DOHH2 (cell line): ENCODE measurements around the gene METTL24.

Source experiments
- H3F3A ChIP-seq: fragments of 200-600 bp; sonication (generic), shearing (Covaris generic); 2 replicates; pipeline ENCODE4 v1.6.0; 2016; ENCODE audit warnings: antibody characterized with exemption, mild to moderate bottlenecking; ENCODE audit not compliant: control insufficient read depth, insufficient read depth
- H3K27ac ChIP-seq: fragments of 200-600 bp; sonication (generic); 2 replicates; pipeline ENCODE4 v1.5.1; 2014; ENCODE audit warnings: low read depth, mild to moderate bottlenecking, low read length, moderate library complexity
- H3K27me3 ChIP-seq: fragments of 200-600 bp; sonication (generic); 2 replicates; pipeline ENCODE4 v1.6.1; 2014; ENCODE audit warnings: mild to moderate bottlenecking, low read length, mixed read lengths; ENCODE audit not compliant: control insufficient read depth
- H3K36me3 ChIP-seq: fragments of 200-600 bp; sonication (generic); 2 replicates; pipeline ENCODE4 v1.6.1; 2014; ENCODE audit warnings: mild to moderate bottlenecking, low read length, moderate library complexity, mixed read lengths; ENCODE audit not compliant: control insufficient read depth
- H3K4me1 ChIP-seq: fragments of 200-600 bp; sonication (generic); 2 replicates; pipeline ENCODE4 v1.6.1; 2014; ENCODE audit warnings: mild to moderate bottlenecking, low read length, mixed read lengths; ENCODE audit not compliant: control insufficient read depth
- H3K4me2 ChIP-seq: fragments of 200-600 bp; sonication (generic); 2 replicates; pipeline ENCODE4 v1.6.0; 2014; ENCODE audit warnings: mild to moderate bottlenecking, low read length, moderate library complexity
- H3K4me3 ChIP-seq: fragments of 200-600 bp; sonication (generic); 2 replicates; pipeline ENCODE4 v1.5.1; 2014; ENCODE audit warnings: mild to moderate bottlenecking, low read length, mixed read lengths
- H3K79me2 ChIP-seq: fragments of 200-600 bp; sonication (generic); 2 replicates; pipeline ENCODE4 v1.6.1; 2014; ENCODE audit warnings: mild to moderate bottlenecking, low read length, mixed read lengths; ENCODE audit not compliant: control insufficient read depth
- H3K9me2 ChIP-seq: fragments of 200-600 bp; sonication (generic); replicated peaks from 2 replicates; pipeline ENCODE4 v1.6.1; 2014; ENCODE audit warnings: mild to moderate bottlenecking, low read length, mixed read lengths; ENCODE audit not compliant: control insufficient read depth
- H3K9me3 ChIP-seq: fragments of 200-600 bp; sonication (generic); 2 replicates; pipeline ENCODE4 v1.6.1; 2014; ENCODE audit warnings: antibody characterized with exemption, low read length, mixed read lengths; ENCODE audit not compliant: control insufficient read depth, insufficient read depth
- H4K20me1 ChIP-seq: fragments of 200-600 bp; sonication (generic); 2 replicates; pipeline ENCODE4 v1.6.0; 2014; ENCODE audit warnings: low read depth, mild to moderate bottlenecking, antibody characterized with exemption, low read length, moderate library complexity; ENCODE audit not compliant: control insufficient read depth, insufficient read depth
- CTCF ChIP-seq: fragments of 200-600 bp; sonication (generic); IDR thresholded peaks from one replicate; pipeline ENCODE4 v1.5.1; 2014; ENCODE audit warnings: antibody characterized with exemption, mild to moderate bottlenecking, low read depth, low read length; ENCODE audit not compliant: poor library complexity, severe bottlenecking
- EZH2phosphoT487 ChIP-seq: fragments of 200-600 bp; sonication (generic); IDR thresholded peaks from 2 replicates; pipeline ENCODE4 v1.6.1; 2017; ENCODE audit warnings: borderline replicate concordance, mild to moderate bottlenecking, antibody characterized with exemption, low read length, moderate library complexity, mixed read lengths

Gene METTL24

GRCh38 chr6:110368284-110368683 is 10.1 kb upstream of the METTL24 start:
- H3K36me3 ChIP-seq: no peaks in the 10 kb centered on the region
- no peaks in the 10 kb centered on the region for H3K9me2 ChIP-seq
- H3K4me2 ChIP-seq: no peak overlapping the region
- H4K20me1 ChIP-seq: no peaks in the 10 kb centered on the region
- no peaks in the 10 kb centered on the region for H3K27me3 ChIP-seq
- TF ChIP-seq EZH2phosphoT487 (no peak), CTCF (no peak)
- no peak overlapping the region for H3K4me3 ChIP-seq
- no peaks in the 10 kb centered on the region for H3K79me2 ChIP-seq
- no peak overlapping the region for H3K27ac ChIP-seq
- H3K4me1 ChIP-seq: no peaks in the 10 kb centered on the region
- H3F3A ChIP-seq: no peaks in the 10 kb centered on the region
- H3K9me3 ChIP-seq: no peaks in the 10 kb centered on the region

GRCh38 chr6:110367825-110368224 is 9.7 kb upstream of the METTL24 start:
- Histone ChIP-seq H3K4me3 (no peak overlapping the region), H3K79me2 (no peaks in the 10 kb centered on the region), H3F3A (no peaks in the 10 kb centered on the region), H4K20me1 (no peaks in the 10 kb centered on the region), H3K4me2 (no peak overlapping the region), H3K27ac (no peak overlapping the region), H3K4me1 (no peaks in the 10 kb centered on the region), H3K27me3 (0 out of 2 replicates have a peak, but pooled peaks cover 1% of the 10 kb centered on the region), H3K9me2 (no peaks in the 10 kb centered on the region), H3K36me3 (no peaks in the 10 kb centered on the region), H3K9me3 (no peaks in the 10 kb centered on the region)
- no peak for TF ChIP-seq EZH2phosphoT487
- no peak for TF ChIP-seq CTCF

GRCh38 chr6:110366975-110367374 is 8.8 kb upstream of the METTL24 start:
- H3K79me2 ChIP-seq: no peaks in the 10 kb centered on the region
- TF ChIP-seq EZH2phosphoT487 (no peak), CTCF (no peak)
- no peak overlapping the region for H3K4me2 ChIP-seq
- H3K27me3 ChIP-seq: 0 out of 2 replicates have a peak, but pooled peaks cover 3% of the 10 kb centered on the region
- no peaks in the 10 kb centered on the region for H3K9me2 ChIP-seq
- H3K9me3 ChIP-seq: no peaks in the 10 kb centered on the region
- no peaks in the 10 kb centered on the region for H3F3A ChIP-seq
- H3K4me1 ChIP-seq: no peaks in the 10 kb centered on the region
- no peak overlapping the region for H3K4me3 ChIP-seq
- no peaks in the 10 kb centered on the region for H4K20me1 ChIP-seq
- H3K27ac ChIP-seq: no peak overlapping the region
- no peaks in the 10 kb centered on the region for H3K36me3 ChIP-seq

GRCh38 chr6:110366256-110366655 is 8.1 kb upstream of the METTL24 start:
- Histone ChIP-seq H3K79me2 (no peaks in the 10 kb centered on the region), H3K9me2 (no peaks in the 10 kb centered on the region), H4K20me1 (no peaks in the 10 kb centered on the region), H3K36me3 (no peaks in the 10 kb centered on the region), H3K27ac (no peak overlapping the region), H3K4me3 (no peak overlapping the region), H3K27me3 (0 out of 2 replicates have a peak, but pooled peaks cover 3% of the 10 kb centered on the region), H3F3A (no peaks in the 10 kb centered on the region), H3K4me1 (no peaks in the 10 kb centered on the region), H3K9me3 (no peaks in the 10 kb centered on the region), H3K4me2 (no peak overlapping the region)
- TF ChIP-seq CTCF (no peak), EZH2phosphoT487 (no peak)
